Measurements from ENCODE around the gene TSFM. TPM values are rescaled to one million over a fixed set of nuclear protein-coding genes. Genes with fewer than 3 reads are reported as not detected.

TSFM gene
- total and polyA plus RNA-seq, 5 experiments from 2014 or later = 18.9 to 31.0 (median 28.3) TPM

- H3K4me3 Mint-ChIP-seq = peak overlapping the region in 2 of 10 donors; percentile 26 to 43
- peaks cover 0 to 4% (median 0%) of the 10 kb centered on the region in 3 donors for H3K36me3 Mint-ChIP-seq
- H3K4me1 Mint-ChIP-seq = peaks cover 17 to 28% (median 27%) of the 10 kb centered on the region in 4 donors
- POLR2A ChIA-PET = interaction anchor here (1.7 kb wide), 1 partner anchor 8 kb away, joined by 8 read pairs; no protein-coding TSS in a partner anchor
- no peak for DNase-seq
- H3K9me3 Mint-ChIP-seq = no peaks in the 10 kb centered on the region
- ATAC-seq = no peak
- no peaks in the 10 kb centered on the region for H3K27me3 Mint-ChIP-seq
- H3K27ac Mint-ChIP-seq = peak overlapping the region in 1 of 10 donors; percentile 53
Observed at GRCh38 chr12:57775044-57775443, 7.5 kb upstream of the TSFM start.

DNA sequence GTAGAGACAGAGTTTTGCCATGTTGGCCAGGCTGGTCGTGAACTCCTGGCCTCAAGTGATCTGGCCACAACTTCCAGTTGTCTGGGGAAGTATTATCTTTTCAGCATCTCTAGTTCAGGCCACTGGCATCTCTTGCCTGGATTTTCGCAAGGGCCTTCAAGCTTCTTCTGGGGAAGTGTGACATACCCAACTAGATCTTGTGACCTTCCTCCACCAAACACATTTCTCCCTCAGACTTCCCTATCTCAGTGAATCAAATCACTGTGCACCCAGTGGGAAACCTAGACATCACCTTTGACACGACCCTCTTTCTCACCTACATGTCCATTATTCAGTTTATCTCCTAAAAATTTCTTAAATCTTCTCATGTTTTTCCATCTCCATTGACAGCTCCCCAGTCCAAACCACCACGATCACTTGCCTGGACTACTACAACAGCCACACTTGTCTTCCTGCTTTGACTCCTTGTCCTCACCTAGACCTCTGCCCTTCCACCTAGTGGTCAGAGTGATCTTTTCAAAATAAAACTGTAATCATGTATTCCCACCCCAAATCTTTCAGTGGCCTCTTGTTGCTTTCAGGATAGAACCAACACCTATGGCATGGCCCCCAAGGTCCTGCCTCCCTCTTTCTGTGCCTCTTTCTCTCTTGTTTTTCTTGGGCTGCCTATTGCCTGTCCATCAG is 6.9 kb upstream of the TSFM start:
- no peak for DNase-seq
- peaks cover 21 to 32% (median 28%) of the 10 kb centered on the region in 4 donors for H3K4me1 Mint-ChIP-seq
- H3K9me3 Mint-ChIP-seq = no peaks in the 10 kb centered on the region
- no peaks in the 10 kb centered on the region for H3K36me3 Mint-ChIP-seq
- ATAC-seq = no peak
- POLR2A ChIA-PET = interaction anchor here (1.7 kb wide), 1 partner anchor 8 kb away, joined by 8 read pairs; no protein-coding TSS in a partner anchor
- peak overlapping the region in 5 of 10 donors; percentile 3 to 43 (median 15) for H3K4me3 Mint-ChIP-seq
- no peaks in the 10 kb centered on the region for H3K27me3 Mint-ChIP-seq
- peak overlapping the region in 3 of 10 donors; percentile 36 to 57 (median 56) for H3K27ac Mint-ChIP-seq

DNA sequence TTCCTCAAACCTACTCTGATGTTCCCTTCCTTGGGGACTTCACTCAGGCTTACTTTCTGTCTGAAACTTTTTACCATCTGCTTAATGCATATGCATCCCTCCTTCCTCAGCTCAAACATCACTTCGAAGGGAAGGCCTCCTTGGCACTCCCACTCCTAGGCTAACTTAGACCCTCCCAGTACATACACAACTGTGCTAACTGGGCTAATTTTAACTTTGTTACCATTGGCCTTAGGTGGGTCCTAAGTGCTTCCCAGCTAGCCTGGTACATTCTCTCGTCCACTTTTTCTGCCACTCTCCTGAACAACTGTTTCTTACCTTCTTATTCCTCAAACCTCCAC is 6.4 kb upstream of the TSFM start:
- Mint-ChIP-seq H3K4me1 (peaks cover 21 to 35% (median 29%) of the 10 kb centered on the region in 4 donors), H3K4me3 (no peak overlapping the region), H3K9me3 (no peaks in the 10 kb centered on the region), H3K27ac (peak overlapping the region in 2 of 10 donors; percentile 56 to 57), H3K36me3 (no peaks in the 10 kb centered on the region), H3K27me3 (no peaks in the 10 kb centered on the region)
- POLR2A ChIA-PET = no interaction called here
- no peak for ATAC-seq
- DNase-seq = no peak

DNA sequence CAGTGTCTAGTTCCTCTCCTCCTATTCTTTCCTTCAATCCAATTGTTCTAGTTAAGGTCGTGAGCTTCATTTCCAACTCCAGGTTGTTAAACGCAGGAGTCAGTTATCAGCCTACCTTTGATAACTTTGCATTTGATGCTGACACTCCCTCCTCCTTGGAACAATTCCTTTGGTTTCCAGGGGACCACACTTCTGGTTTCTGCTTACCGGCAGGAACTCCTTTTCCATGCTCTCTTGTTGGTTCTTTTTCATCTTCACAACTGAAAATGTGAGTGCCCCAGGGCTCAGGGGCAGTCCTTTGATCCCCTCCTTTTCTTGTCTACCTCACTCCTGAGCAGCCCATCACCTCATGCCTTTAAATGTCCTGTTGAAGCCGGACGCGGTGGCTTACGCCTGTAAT is 5.2 kb upstream of the TSFM start:
- no peak overlapping the region for H3K4me3 Mint-ChIP-seq
- ATAC-seq = no peak
- H3K27me3 Mint-ChIP-seq = peaks cover 0 to under 1% (median 0%) of the 10 kb centered on the region in 5 donors
- H3K4me1 Mint-ChIP-seq = peaks cover 22 to 39% (median 32%) of the 10 kb centered on the region in 4 donors
- POLR2A ChIA-PET = no interaction called here
- H3K9me3 Mint-ChIP-seq = no peaks in the 10 kb centered on the region
- H3K36me3 Mint-ChIP-seq = no peaks in the 10 kb centered on the region
- H3K27ac Mint-ChIP-seq = no peak overlapping the region
- DNase-seq = no peak

DNA sequence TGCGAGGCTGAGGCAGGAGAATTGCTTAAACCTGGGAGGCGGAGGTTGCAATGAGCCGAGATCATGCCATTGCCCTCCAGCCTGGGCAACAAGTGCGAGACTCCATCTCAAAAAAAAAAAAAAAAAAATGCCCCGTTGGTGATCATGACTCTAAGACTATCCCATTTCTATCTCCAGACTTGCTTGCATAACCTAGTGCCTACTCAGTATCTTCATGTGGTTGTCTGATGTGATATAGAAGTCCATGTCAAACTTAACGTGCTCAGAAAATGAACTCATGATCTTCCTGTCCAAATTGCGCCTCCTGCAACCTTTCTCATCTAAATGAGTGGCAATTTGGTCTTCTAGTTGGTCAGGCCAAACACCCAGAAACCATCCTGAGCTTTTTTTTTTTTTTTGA is 4.7 kb upstream of the TSFM start:
- H3K27me3 Mint-ChIP-seq = peaks cover 0 to 4% (median 0%) of the 10 kb centered on the region in 5 donors
- H3K9me3 Mint-ChIP-seq = no peaks in the 10 kb centered on the region
- no peak overlapping the region for H3K4me3 Mint-ChIP-seq
- DNase-seq = no peak
- H3K4me1 Mint-ChIP-seq = peaks cover 25 to 43% (median 36%) of the 10 kb centered on the region in 4 donors
- peaks cover 0 to 4% (median 0%) of the 10 kb centered on the region in 3 donors for H3K36me3 Mint-ChIP-seq
- no peak overlapping the region for H3K27ac Mint-ChIP-seq
- POLR2A ChIA-PET = interaction anchor here (1.0 kb wide), 1 partner anchor 12 kb away, joined by 3 read pairs; no protein-coding TSS in a partner anchor
- no peak for ATAC-seq

DNA sequence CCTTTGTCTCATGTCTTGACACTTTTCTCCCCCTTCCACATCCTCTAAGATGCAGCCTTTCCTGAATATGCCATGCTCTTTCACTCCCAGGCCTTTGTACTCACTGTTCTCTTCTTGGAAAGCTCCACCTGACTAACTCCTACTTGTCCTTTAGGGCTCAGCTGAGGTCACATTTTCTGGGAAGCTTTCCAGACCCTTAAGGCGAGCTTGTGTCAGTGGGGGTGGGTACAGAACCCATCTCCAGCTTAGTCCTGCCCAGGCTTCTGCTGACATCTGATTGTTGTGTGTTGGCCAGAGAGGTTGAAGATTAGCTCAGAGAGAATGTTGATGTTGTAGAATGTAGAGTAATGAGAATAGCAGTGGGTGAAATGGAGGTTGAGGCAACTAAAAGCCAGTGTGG is 2.9 kb upstream of the TSFM start:
- Mint-ChIP-seq H3K27ac (peak overlapping the region in 7 of 10 donors; percentile 6 to 100 (median 76)), H3K27me3 (peaks cover 0 to 4% (median 0%) of the 10 kb centered on the region in 5 donors), H3K9me3 (no peaks in the 10 kb centered on the region), H3K4me3 (no peak overlapping the region), H3K36me3 (peaks cover 0 to 4% (median 4%) of the 10 kb centered on the region in 3 donors), H3K4me1 (peaks cover 30 to 52% (median 43%) of the 10 kb centered on the region in 4 donors)
- POLR2A ChIA-PET = interaction anchor here (1.3 to 3.0 kb wide), 2 partner anchors 21 to 23 kb away, joined by 4 to 9 read pairs; no protein-coding TSS in a partner anchor
- no peak for DNase-seq
- ATAC-seq = no peak

DNA sequence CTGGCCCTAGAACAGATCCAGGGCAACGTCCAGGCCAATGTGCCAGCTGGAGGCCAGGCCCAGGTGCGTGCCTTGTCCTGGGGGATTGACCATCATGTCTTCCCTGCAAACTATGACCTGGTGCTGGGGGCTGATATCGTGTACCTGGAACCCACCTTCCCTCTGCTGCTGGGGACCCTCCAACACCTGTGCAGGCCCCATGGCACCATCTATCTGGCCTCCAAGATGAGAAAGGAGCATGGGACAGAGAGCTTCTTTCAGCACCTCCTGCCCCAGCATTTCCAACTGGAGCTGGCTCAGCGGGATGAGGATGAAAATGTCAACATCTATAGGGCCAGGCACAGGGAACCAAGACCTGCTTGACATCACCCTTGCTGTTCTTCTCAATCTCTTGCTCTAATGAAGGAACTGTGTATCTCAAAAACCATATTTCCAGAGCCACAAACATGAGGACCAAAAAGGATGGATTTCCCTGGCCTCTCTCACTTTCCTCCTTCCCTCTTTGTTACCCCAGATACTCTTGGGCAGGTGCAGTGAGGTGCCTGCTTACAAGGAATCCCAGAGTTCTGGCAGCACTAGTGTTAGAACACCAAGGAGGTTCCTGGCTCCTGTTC is 2.2 kb upstream of the TSFM start:
- Mint-ChIP-seq H3K27me3 (peaks cover 0 to 4% (median 0%) of the 10 kb centered on the region in 5 donors), H3K9me3 (no peaks in the 10 kb centered on the region), H3K36me3 (peaks cover 0 to 4% (median 4%) of the 10 kb centered on the region in 3 donors), H3K4me1 (peaks cover 30 to 52% (median 43%) of the 10 kb centered on the region in 4 donors), H3K4me3 (peak overlapping the region in 2 of 10 donors; percentile 51 to 100), H3K27ac (peak overlapping the region in 9 of 10 donors; percentile 45 to 100 (median 99))
- DNase-seq (no peak), ATAC-seq (no peak)
- POLR2A ChIA-PET = interaction anchor here (1.3 to 3.0 kb wide), 2 partner anchors 22 to 24 kb away, joined by 4 to 9 read pairs; no protein-coding TSS in a partner anchor

DNA sequence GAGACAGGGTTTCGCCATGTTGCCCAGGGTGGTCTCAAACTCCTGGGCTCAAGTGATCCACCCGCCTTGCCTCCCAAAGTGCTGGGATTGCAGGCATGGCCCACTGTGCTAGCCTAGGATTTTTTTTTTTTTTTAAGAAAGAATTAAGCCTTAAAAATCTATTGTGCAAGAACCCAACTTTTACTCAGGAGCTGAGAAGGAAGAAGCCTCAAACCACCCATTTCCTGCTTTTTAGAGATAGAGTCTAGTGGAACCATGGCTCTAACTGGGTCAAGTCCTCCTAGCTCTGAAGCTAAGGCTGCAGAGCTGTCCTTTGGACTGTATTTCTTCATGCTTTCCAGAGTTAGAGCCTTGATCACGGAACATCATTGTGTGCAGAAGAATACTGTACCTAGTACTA is 1.3 kb upstream of the TSFM start:
- POLR2A ChIA-PET = interaction anchor here (0.6 to 3.0 kb wide), 9 partner anchors 9 to 360 kb away, joined by 3 to 20 read pairs (median 5); partner anchors contain the start of genes CDK4, CTDSP2, EEF1AKMT3 and METTL1
- ATAC-seq (peak in 1 of 2 donors; percentile 23), DNase-seq (peak in 1 of 10 donors; percentile 11)
- Mint-ChIP-seq H3K9me3 (no peaks in the 10 kb centered on the region), H3K36me3 (peaks cover 0 to 13% (median 4%) of the 10 kb centered on the region in 3 donors), H3K27me3 (peaks cover 0 to 4% (median 0%) of the 10 kb centered on the region in 5 donors), H3K4me1 (peaks cover 27 to 53% (median 43%) of the 10 kb centered on the region in 4 donors), H3K4me3 (peak overlapping the region in 9 of 10 donors; percentile 10 to 100 (median 99)), H3K27ac (peak overlapping the region; percentile 45 to 100 (median 99))

DNA sequence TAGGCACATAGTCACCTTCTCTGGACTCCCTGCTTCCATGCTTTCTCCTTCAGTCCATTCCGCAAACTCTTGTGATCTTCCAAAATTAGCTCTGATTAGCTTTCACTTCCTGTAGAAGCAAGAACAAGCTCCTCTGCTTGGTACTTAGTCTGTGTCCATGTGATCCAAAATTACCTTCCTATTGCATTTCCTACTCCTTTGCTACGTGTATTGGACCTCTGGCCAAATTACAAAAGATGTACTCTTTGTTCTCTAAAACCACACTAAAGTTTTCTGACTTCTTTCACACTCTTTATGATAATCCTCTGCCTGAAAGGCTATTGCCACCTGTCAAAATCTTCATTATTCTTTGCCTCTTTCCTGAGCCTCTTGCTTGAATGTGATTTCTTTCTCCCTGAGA is 786 bp upstream of the TSFM start:
- Mint-ChIP-seq H3K27me3 (peaks cover 0 to 4% (median 0%) of the 10 kb centered on the region in 5 donors), H3K27ac (peak overlapping the region; percentile 91 to 100 (median 99)), H3K9me3 (no peaks in the 10 kb centered on the region), H3K4me1 (peaks cover 28 to 55% (median 48%) of the 10 kb centered on the region in 4 donors), H3K36me3 (peaks cover 0 to 18% (median 4%) of the 10 kb centered on the region in 3 donors), H3K4me3 (peak overlapping the region; percentile 10 to 100 (median 99))
- ATAC-seq = no peak
- no peak for DNase-seq
- POLR2A ChIA-PET = interaction anchor here (0.6 to 3.0 kb wide), 8 partner anchors 9 to 361 kb away, joined by 3 to 20 read pairs (median 6); partner anchors contain the start of genes CDK4, CTDSP2, EEF1AKMT3 and METTL1

DNA sequence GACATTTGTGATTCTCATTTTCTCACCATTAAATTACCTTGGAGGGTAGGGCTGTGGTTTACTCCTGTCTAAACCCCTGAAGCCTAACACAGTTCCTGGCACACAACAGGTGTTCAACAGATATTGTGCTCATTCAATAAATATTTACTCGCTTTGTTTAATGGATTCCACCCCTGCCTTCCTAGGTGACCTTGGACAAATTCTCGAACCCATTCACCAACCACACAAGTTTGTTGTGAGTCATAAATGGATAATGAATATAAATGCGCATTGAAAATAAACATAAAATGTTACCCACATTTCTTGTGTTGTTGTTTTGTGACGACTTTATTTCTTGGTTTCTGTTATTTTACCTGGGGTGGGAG is 362 bp upstream of the TSFM start:
- POLR2A ChIA-PET = interaction anchor here (0.9 to 2.8 kb wide), 14 partner anchors 10 to 261 kb away, joined by 3 to 20 read pairs (median 4); partner anchors contain the start of genes ATP23, CDK4, CTDSP2 and DDIT3
- peaks cover 0 to 22% (median 6%) of the 10 kb centered on the region in 3 donors for H3K36me3 Mint-ChIP-seq
- H3K4me1 Mint-ChIP-seq = peaks cover 28 to 55% (median 48%) of the 10 kb centered on the region in 4 donors
- H3K27me3 Mint-ChIP-seq = peaks cover 0 to 4% (median 0%) of the 10 kb centered on the region in 5 donors
- ATAC-seq = no peak
- DNase-seq = peak in 1 of 10 donors; percentile 16
- peak overlapping the region; percentile 97 to 100 (median 99) for H3K27ac Mint-ChIP-seq
- H3K9me3 Mint-ChIP-seq = no peaks in the 10 kb centered on the region
- H3K4me3 Mint-ChIP-seq = peak overlapping the region; percentile 99 to 100 (median 99)

DNA sequence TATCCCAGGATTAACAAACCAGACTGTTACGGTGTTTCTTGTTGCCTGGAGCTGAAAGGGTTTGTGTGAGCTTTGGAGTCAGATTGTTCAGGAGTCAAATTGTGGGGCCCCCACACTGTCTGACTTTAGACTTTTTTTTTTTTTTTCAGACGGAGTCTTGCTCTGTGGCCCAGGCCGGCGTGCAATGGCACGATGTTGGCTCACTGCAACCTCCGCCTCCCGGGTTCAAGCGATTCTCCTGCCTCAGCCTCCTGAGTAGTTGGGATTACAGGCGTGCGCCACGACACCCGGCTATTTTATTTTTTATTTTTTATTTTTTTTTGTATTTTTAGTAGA is 847 bp downstream of the TSFM start:
- peak overlapping the region; percentile 99 to 100 (median 99) for H3K4me3 Mint-ChIP-seq
- peaks cover 0 to 35% (median 12%) of the 10 kb centered on the region in 3 donors for H3K36me3 Mint-ChIP-seq
- no peak for DNase-seq
- peak overlapping the region in 9 of 10 donors; percentile 97 to 100 (median 99) for H3K27ac Mint-ChIP-seq
- no peak for ATAC-seq
- POLR2A ChIA-PET = interaction anchor here (0.7 to 2.8 kb wide), 11 partner anchors 9 to 263 kb away, joined by 3 to 17 read pairs (median 5); partner anchors contain the start of genes CTDSP2, DDIT3, EEF1AKMT3 and MARCHF9
- peaks cover 30 to 54% (median 48%) of the 10 kb centered on the region in 4 donors for H3K4me1 Mint-ChIP-seq
- H3K27me3 Mint-ChIP-seq = peaks cover 0 to 4% (median 0%) of the 10 kb centered on the region in 5 donors
- H3K9me3 Mint-ChIP-seq = no peaks in the 10 kb centered on the region

DNA sequence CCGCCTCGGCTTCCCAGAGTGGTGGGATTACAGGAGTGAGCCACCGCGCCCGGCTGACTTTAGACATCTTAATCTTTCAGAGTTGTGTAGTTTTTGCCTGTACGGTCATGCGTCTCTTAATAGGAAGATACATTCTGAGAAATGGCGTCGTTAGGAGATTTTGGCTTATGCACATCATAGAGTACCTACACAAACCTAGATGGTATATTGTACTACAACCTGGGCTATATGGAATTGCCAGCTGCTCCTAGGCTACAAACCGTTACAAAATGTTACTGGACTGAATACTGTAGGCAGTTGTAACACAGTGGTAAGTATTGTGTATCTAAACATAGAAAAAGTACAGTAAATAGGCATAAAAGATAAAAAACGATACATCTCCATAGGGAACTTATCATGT is 1.3 kb downstream of the TSFM start:
- no peak for DNase-seq
- Mint-ChIP-seq H3K27me3 (peaks cover 0 to 4% (median 0%) of the 10 kb centered on the region in 5 donors), H3K27ac (peak overlapping the region in 9 of 10 donors; percentile 32 to 84 (median 69)), H3K36me3 (peaks cover 0 to 39% (median 13%) of the 10 kb centered on the region in 3 donors), H3K4me3 (peak overlapping the region; percentile 59 to 100 (median 74)), H3K4me1 (peaks cover 30 to 55% (median 48%) of the 10 kb centered on the region in 4 donors), H3K9me3 (no peaks in the 10 kb centered on the region)
- no peak for ATAC-seq
- POLR2A ChIA-PET = interaction anchor here (0.6 to 2.8 kb wide), 8 partner anchors 9 to 1681 kb away, joined by 3 to 17 read pairs (median 8); partner anchors contain the start of genes CTDSP2, EEF1AKMT3, MARCHF9 and METTL1

All from naive thymus-derived CD8-positive, alpha-beta T cell (primary cell).